ENCODE measurements around the gene ZNF668.

DNA sequence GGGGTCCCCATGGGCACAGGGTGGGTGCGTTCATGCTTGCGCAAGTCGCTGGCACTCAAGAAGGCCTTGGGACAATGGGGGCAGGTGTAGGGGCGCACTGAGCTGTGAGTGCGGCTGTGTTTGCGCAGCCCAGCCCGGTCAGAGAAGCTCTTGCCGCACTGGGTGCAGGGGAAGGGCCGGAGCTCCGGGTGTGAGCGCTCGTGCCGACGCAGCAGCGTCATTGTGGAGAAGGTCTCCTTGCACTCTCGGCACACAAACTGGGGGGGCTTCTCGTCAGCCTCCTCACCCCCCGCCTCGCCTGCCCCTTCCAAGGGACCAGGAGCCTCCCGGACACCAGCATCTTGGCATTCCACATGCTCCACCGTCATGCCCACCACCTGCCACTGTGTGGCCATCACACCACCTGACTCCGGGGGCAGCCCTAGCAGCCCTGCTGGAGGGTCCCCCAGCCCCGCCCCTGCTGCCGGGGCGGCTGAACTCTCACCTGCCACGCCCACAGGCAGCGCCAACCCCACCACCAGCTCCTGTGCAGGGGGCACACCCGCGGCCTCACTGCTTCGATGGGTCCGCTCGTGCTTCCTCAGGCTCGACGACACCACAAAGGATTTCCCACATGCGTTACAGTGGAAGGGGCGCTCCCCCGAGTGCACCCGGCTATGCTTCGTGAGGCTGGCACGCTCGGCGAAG, 12.8 kb downstream of the ZNF668 start:
- no peak for TF ChIP-seq POLR2A (IDR thresholded peaks at IDR 0.05)
- TF ChIP-seq, protein P1, sequence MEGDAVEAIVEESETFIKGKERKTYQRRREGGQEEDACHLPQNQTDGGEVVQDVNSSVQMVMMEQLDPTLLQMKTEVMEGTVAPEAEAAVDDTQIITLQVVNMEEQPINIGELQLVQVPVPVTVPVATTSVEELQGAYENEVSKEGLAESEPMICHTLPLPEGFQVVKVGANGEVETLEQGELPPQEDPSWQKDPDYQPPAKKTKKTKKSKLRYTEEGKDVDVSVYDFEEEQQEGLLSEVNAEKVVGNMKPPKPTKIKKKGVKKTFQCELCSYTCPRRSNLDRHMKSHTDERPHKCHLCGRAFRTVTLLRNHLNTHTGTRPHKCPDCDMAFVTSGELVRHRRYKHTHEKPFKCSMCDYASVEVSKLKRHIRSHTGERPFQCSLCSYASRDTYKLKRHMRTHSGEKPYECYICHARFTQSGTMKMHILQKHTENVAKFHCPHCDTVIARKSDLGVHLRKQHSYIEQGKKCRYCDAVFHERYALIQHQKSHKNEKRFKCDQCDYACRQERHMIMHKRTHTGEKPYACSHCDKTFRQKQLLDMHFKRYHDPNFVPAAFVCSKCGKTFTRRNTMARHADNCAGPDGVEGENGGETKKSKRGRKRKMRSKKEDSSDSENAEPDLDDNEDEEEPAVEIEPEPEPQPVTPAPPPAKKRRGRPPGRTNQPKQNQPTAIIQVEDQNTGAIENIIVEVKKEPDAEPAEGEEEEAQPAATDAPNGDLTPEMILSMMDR (IDR thresholded peaks at IDR 0.05), result no peak
